ENCODE results near the gene SAFB. TPM values are rescaled to one million over a fixed set of nuclear protein-coding genes. Genes with fewer than 3 reads are reported as not detected.

SAFB gene
- total RNA-seq, 1 donor from 2014 or later = 87.1 TPM

DNA sequence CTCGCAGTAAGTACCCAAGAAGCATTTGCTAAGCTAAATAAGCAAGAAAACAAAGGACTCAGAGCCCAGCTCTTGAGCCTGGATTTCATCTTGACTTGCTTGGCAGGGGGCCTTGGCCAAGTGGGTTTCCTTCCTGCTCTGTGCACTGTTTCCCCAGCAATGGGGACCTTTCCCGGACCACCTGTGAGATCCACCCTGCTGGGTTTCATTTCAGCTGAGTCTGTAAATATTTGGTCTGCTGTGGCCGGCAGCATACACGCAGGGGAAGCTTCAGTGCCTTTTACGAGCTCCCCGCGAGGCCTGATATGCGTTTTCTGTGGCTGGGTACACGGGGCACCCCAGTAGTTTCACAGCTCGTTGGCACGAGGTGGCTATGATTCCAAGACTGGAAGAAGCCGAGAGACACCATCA, 42.7 kb upstream of the SAFB start:
- no peaks in the 10 kb centered on the region for H3K27me3 ChIP-seq (ENCODE audit: low read depth)
- peaks cover 5% of the 10 kb centered on the region for H3K4me1 ChIP-seq
- no peak overlapping the region for H3K27ac ChIP-seq
- DNase-seq = no peak
- ATAC-seq = no peak
- H3K9me3 ChIP-seq = no peaks in the 10 kb centered on the region
- H3K36me3 ChIP-seq = peaks cover 14% of the 10 kb centered on the region
- TF ChIP-seq, protein P1, sequence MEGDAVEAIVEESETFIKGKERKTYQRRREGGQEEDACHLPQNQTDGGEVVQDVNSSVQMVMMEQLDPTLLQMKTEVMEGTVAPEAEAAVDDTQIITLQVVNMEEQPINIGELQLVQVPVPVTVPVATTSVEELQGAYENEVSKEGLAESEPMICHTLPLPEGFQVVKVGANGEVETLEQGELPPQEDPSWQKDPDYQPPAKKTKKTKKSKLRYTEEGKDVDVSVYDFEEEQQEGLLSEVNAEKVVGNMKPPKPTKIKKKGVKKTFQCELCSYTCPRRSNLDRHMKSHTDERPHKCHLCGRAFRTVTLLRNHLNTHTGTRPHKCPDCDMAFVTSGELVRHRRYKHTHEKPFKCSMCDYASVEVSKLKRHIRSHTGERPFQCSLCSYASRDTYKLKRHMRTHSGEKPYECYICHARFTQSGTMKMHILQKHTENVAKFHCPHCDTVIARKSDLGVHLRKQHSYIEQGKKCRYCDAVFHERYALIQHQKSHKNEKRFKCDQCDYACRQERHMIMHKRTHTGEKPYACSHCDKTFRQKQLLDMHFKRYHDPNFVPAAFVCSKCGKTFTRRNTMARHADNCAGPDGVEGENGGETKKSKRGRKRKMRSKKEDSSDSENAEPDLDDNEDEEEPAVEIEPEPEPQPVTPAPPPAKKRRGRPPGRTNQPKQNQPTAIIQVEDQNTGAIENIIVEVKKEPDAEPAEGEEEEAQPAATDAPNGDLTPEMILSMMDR (IDR thresholded peaks at IDR 0.05) = no peak
- intact Hi-C loops (cut with DNase I) = no loop called here
- H3K4me3 ChIP-seq = no peak overlapping the region

DNA sequence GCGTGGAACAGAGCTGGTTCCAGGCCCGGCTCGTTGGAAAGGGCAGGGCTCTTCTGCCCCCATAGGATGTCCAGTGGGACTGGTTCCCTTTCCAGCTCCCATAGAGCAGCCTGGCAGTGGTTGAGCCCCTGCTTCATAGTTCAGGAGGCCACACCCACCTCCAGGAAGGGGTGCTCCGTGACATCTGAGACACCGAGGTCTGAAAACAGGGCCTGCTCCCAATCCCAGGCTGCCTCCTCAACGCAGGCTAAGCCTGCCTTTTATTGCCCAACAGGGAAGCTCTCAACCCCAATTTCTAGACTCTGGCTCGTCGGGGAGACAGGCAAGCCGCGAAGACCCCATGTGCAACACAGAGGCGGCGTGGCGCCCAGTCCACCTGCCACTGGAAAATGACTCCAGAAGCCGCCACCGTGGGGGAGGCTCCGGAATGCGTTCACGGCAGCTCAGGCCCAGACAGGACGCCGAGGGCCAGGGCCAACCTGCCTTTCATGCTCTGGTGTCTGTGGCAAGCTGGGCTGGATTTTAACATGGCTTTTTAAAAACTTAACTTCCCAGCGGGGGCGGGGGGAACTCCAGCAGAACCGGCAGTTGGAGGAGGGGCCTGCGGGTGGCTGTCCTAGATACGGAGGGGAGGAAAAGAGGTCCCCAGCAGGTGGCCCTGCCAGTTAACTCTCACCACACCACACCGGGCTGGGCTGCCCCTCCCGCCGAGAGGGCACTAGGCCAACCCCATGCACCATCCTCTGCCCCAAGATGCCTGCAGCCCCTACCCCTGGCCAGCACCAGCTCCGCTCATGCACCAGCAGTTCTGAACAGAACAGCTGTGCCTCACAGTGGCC, 37.2 kb upstream of the SAFB start:
- H3K9me3 ChIP-seq = no peaks in the 10 kb centered on the region
- DNase-seq (no peak), ATAC-seq (peak; percentile 13 to 14)
- TF ChIP-seq, protein P1 (IDR thresholded peaks at IDR 0.05) = no peak
- no peaks in the 10 kb centered on the region for H3K27me3 ChIP-seq (ENCODE audit: low read depth)
- H3K36me3 ChIP-seq = peaks cover 69% of the 10 kb centered on the region
- intact Hi-C loops (cut with DNase I) = no loop called here
- no peak overlapping the region for H3K4me3 ChIP-seq
- H3K4me1 ChIP-seq = no peaks in the 10 kb centered on the region
- H3K27ac ChIP-seq = peak overlapping the region; percentile 18

DNA sequence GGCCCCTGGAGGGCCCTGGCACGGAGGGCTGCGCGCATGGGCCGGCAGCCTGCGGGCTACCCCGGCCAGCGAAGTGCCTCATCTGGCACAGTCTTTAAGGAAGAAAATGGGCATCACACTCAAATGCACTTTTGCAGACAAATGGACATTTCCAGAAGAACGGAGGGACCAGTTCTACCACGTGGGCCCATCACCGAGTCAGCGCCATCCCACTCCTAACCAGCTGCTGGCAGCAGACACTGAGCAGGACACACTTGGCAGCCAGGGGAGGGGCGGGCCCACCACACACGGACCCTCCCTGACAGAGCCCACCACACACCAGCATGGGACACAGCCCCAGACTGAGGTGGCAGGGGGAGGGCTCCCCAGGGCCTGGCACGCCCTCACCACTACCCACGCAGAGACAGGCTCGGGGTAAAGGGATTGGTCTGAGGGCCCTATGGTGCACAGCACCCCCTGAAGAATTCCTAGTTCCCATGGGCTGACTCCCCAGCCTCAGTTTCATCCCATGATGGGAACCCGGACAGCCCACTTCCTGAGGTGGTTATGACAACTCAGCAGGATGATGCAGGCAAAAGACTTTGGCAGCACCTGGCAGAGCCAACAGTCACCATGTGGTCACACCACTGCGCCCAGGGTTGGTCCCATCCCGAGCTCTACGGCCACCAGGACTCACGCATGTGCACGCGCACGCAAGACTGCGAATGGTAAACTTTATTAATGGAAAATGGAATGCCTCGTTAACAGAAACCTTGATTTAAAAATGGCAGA, 36.4 kb upstream of the SAFB start:
- H3K9me3 ChIP-seq = no peaks in the 10 kb centered on the region
- no peak for DNase-seq

GRCh38 chr19:5587071-5587455, 35.8 kb upstream of the SAFB start:
- DNase-seq (no peak), ATAC-seq (no peak)
- Histone ChIP-seq H3K27ac (no peak overlapping the region), H3K4me1 (no peaks in the 10 kb centered on the region), H3K4me3 (no peak overlapping the region), H3K36me3 (peaks cover 76% of the 10 kb centered on the region), H3K9me3 (no peaks in the 10 kb centered on the region), H3K27me3 (ENCODE audit: low read depth) (no peaks in the 10 kb centered on the region)
- TF ChIP-seq, protein P1 (IDR thresholded peaks at IDR 0.05) = no peak
- intact Hi-C loops (cut with DNase I) = no loop called here

More for the DNA sequence above, 36.4 kb upstream of the SAFB start:
- peaks cover 76% of the 10 kb centered on the region for H3K36me3 ChIP-seq
- no peak overlapping the region for H3K4me3 ChIP-seq
- peak in 1 of 2 donors; percentile 3 for ATAC-seq
- H3K4me1 ChIP-seq = no peaks in the 10 kb centered on the region
- H3K27me3 ChIP-seq (ENCODE audit: low read depth) = no peaks in the 10 kb centered on the region
- intact Hi-C loops (cut with DNase I) = no loop called here
- H3K27ac ChIP-seq = no peak overlapping the region
- TF ChIP-seq, protein P1 (IDR thresholded peaks at IDR 0.05) = no peak

- Histone ChIP-seq H3K36me3 (peaks cover 76% of the 10 kb centered on the region), H3K27ac (no peak overlapping the region), H3K4me1 (no peaks in the 10 kb centered on the region), H3K4me3 (no peak overlapping the region), H3K27me3 (ENCODE audit: low read depth) (no peaks in the 10 kb centered on the region), H3K9me3 (no peaks in the 10 kb centered on the region)
- DNase-seq = no peak
- TF ChIP-seq, protein P1 (IDR thresholded peaks at IDR 0.05) = no peak
- intact Hi-C loops (cut with DNase I) = no loop called here
- ATAC-seq = no peak
These were observed 35.2 kb upstream of the SAFB start for GRCh38 chr19:5587661-5588060.

Measured in lower lobe of right lung (tissue), 2 donors.